COLO829 (cell line): ENCODE data around the gene OR51B6.
"Not testable (repeated sequence)": the region's sequence is repeated elsewhere in the genome, so short reads cannot be mapped to it uniquely, and the experiment has no call there.

Source experiments
- DNase-seq: peaks from one replicate; pipeline ENCODE4 v3.0.0; 2012; ENCODE audit warnings: low spot score

OR51B6 gene

GRCh38 chr11:5366365-5366764 is 15.1 kb downstream of the OR51B6 start:
- not testable (repeated sequence) for DNase-seq

GRCh38 chr11:5366856-5367255 is 15.5 kb downstream of the OR51B6 start:
- DNase-seq: no peak

- DNase-seq: no peak
These were observed 16.3 kb downstream of the OR51B6 start for GRCh38 chr11:5367448-5368074.

GRCh38 chr11:5368502-5369043 is 17.3 kb downstream of the OR51B6 start:
- no peak for DNase-seq

GRCh38 chr11:5369789-5370188 is 18.5 kb downstream of the OR51B6 start:
- DNase-seq: no peak

- peak; percentile 51 for DNase-seq
These were observed 29.5 kb downstream of the OR51B6 start for GRCh38 chr11:5380740-5381342.

- DNase-seq: no peak
These were observed 32.3 kb downstream of the OR51B6 start, which contains the start of gene OR51M1 for GRCh38 chr11:5383576-5383975. Gene OR51M1 (plus strand): TSS chr11:5383812. CDS start chr11:5389399, 5,587 bp downstream.

GRCh38 chr11:5384335-5384734 is 33.0 kb downstream of the OR51B6 start:
- DNase-seq: no peak

- no peak for DNase-seq
These were observed 38.9 kb downstream of the OR51B6 start for GRCh38 chr11:5390210-5390609.

GRCh38 chr11:5394091-5394490 is 42.8 kb downstream of the OR51B6 start:
- no peak for DNase-seq

- DNase-seq: no peak
These were observed 47.6 kb downstream of the OR51B6 start for GRCh38 chr11:5398936-5399335.
